ENCODE data around the gene AMIGO1. TPM values are rescaled to one million over a fixed set of nuclear protein-coding genes. Genes with fewer than 3 reads are reported as not detected.
A peak's percentile ranks its signal among the peaks of the same experiment; 100 is the strongest.

The AMIGO1 gene
- total RNA-seq, 4 donors from 2014 or later = 1.0 to 10.1 (median 3.8) TPM

GRCh38 chr1:109466452-109467300 is 42.9 kb downstream of the AMIGO1 start, which contains the start of gene SYPL2:
SYPL2 (plus strand) TSS chr1:109466546; CDS start chr1:109466844, 298 bp downstream.
- Histone ChIP-seq H3K27ac (peak within 1 kb of the TSS; percentile 82 to 83), H3K27me3 (no peaks in the 10 kb centered on the region), H3K4me3 (peak within 1 kb of the TSS; percentile 47 to 50), H3K4me1 (no peaks in the 10 kb centered on the region), H3K36me3 (no peaks in the 10 kb centered on the region), H3K9me3 (no peaks in the 10 kb centered on the region)
- peak in 1 of 2 donors; percentile 37 for TF ChIP-seq POLR2A (IDR thresholded peaks at IDR 0.05)
- TF ChIP-seq, protein P1, sequence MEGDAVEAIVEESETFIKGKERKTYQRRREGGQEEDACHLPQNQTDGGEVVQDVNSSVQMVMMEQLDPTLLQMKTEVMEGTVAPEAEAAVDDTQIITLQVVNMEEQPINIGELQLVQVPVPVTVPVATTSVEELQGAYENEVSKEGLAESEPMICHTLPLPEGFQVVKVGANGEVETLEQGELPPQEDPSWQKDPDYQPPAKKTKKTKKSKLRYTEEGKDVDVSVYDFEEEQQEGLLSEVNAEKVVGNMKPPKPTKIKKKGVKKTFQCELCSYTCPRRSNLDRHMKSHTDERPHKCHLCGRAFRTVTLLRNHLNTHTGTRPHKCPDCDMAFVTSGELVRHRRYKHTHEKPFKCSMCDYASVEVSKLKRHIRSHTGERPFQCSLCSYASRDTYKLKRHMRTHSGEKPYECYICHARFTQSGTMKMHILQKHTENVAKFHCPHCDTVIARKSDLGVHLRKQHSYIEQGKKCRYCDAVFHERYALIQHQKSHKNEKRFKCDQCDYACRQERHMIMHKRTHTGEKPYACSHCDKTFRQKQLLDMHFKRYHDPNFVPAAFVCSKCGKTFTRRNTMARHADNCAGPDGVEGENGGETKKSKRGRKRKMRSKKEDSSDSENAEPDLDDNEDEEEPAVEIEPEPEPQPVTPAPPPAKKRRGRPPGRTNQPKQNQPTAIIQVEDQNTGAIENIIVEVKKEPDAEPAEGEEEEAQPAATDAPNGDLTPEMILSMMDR (IDR thresholded peaks at IDR 0.05) = no peak
- intact Hi-C loops (cut with DNase I; ENCODE audit: low total_unique reads) = no loop called here
- DNase-seq = peak; percentile 67 to 71

DNA sequence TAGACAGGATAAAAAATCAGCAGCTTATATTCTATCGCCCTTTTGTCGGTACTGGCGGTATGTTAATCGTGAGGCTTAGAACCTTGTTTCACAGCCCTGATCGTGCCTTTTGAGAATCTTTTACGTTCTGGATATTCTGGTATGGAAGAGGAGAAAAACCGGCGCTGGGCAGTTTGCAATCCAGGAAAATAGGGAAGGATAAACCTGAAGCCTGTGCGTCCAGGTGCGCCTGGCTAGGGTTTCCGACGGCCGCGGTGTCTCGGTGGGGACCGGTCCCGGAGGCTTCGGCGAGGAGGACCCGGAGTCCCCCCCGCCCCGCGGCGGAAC is 43.4 kb downstream of the AMIGO1 start:
- Histone ChIP-seq H3K4me3 (peak overlapping the region; percentile 47 to 50), H3K27ac (peak overlapping the region; percentile 82 to 83), H3K4me1 (no peaks in the 10 kb centered on the region), H3K36me3 (no peaks in the 10 kb centered on the region), H3K27me3 (no peaks in the 10 kb centered on the region), H3K9me3 (no peaks in the 10 kb centered on the region)
- TF ChIP-seq, protein P1 (IDR thresholded peaks at IDR 0.05) = no peak
- TF ChIP-seq POLR2A (IDR thresholded peaks at IDR 0.05) = no peak
- DNase-seq = no peak
- intact Hi-C loops (cut with DNase I; ENCODE audit: low total_unique reads) = no loop called here

DNA sequence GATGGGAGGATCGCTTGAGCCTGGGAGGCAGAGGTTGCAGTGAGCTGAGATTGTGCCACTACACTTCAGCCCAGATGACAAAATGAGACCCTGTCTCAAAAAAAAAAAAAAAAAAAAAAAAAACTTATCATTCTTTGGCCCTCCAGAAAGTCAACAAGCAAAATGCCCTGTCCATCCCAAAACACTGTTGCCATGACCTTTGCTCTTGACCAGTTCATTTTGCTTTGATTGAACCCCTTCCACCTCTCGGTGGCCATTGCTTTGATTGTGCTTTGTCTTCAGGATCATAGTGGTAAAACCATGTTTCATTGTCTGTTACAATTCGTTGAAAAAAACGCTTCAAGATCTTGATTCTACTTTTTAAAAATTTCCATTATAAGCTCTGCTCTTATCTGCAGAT is 51.7 kb downstream of the AMIGO1 start:
- Histone ChIP-seq H3K27ac (no peak overlapping the region), H3K36me3 (no peaks in the 10 kb centered on the region), H3K4me1 (no peaks in the 10 kb centered on the region), H3K4me3 (no peak overlapping the region), H3K9me3 (no peaks in the 10 kb centered on the region), H3K27me3 (no peaks in the 10 kb centered on the region)
- TF ChIP-seq, protein P1 (IDR thresholded peaks at IDR 0.05) = no peak
- no peak for TF ChIP-seq POLR2A (IDR thresholded peaks at IDR 0.05)
- intact Hi-C loops (cut with DNase I; ENCODE audit: low total_unique reads) = no loop called here
- no peak for DNase-seq

GRCh38 chr1:109454497-109455133 is 54.9 kb downstream of the AMIGO1 start:
- no peak for DNase-seq
- Histone ChIP-seq H3K27me3 (no peaks in the 10 kb centered on the region), H3K9me3 (no peaks in the 10 kb centered on the region), H3K4me3 (no peak overlapping the region), H3K27ac (no peak overlapping the region), H3K4me1 (no peaks in the 10 kb centered on the region), H3K36me3 (no peaks in the 10 kb centered on the region)
- no peak for TF ChIP-seq POLR2A (IDR thresholded peaks at IDR 0.05)
- TF ChIP-seq, protein P1 (IDR thresholded peaks at IDR 0.05) = no peak
- intact Hi-C loops (cut with DNase I; ENCODE audit: low total_unique reads) = no loop called here

Other genes with a start within 250 kb of the AMIGO1 start
- gene PSRC1, start 226.6 kb downstream of the AMIGO1 start, total RNA-seq = 10 to 100 TPM in 1 of 4 donors, 1 to 10 TPM in 3; 3.8 to 11.4 (median 7.5) TPM
- under 1 TPM in 1 of 4 donors, not detected in 3; 0.76 TPM for gene MYBPHL, start 202.7 kb downstream of the AMIGO1 start, total RNA-seq
- 10 to 100 TPM; 20.2 to 43.4 (median 27.9) TPM for gene SORT1, start 111.8 kb downstream of the AMIGO1 start, total RNA-seq
- 10 to 100 TPM; 12.6 to 65.8 (median 40.7) TPM for gene PSMA5, start 83.3 kb downstream of the AMIGO1 start, total RNA-seq
- 1 to 10 TPM in 3 of 4 donors, under 1 TPM in 1; 0.48 to 5.9 (median 2.3) TPM for gene SYPL2, start 43.2 kb downstream of the AMIGO1 start, total RNA-seq
- gene ATXN7L2, start 25.8 kb downstream of the AMIGO1 start, total RNA-seq = 1 to 10 TPM; 4.1 to 6.7 (median 4.7) TPM
- 10 to 100 TPM in 1 of 4 donors, 1 to 10 TPM in 3; 1.8 to 11.0 (median 8.4) TPM for gene CYB561D1, start 15.6 kb downstream of the AMIGO1 start, total RNA-seq
- gene GPR61, start 30.1 kb upstream of the AMIGO1 start, total RNA-seq = under 1 TPM in 1 of 4 donors, not detected in 3; 0.41 TPM
- 10 to 100 TPM in 1 of 4 donors, 1 to 10 TPM in 3; 2.3 to 20.0 (median 5.8) TPM for gene GNAI3, start 38.9 kb upstream of the AMIGO1 start, total RNA-seq
- gene GNAT2, start 109.9 kb upstream of the AMIGO1 start, total RNA-seq = not detected
- gene AMPD2, start 110.1 kb upstream of the AMIGO1 start, total RNA-seq = 10 to 100 TPM; 30.9 to 91.2 (median 73.2) TPM
- 10 to 100 TPM in 3 of 4 donors, 1 to 10 TPM in 1; 7.6 to 43.5 (median 20.7) TPM for gene GSTM4, start 146.4 kb upstream of the AMIGO1 start, total RNA-seq
- gene GSTM2, start 158.3 kb upstream of the AMIGO1 start, total RNA-seq = 100 to 1,000 TPM in 1 of 4 donors, 10 to 100 TPM in 3; 32.1 to 154 (median 72.1) TPM
- gene GSTM1, start 178.1 kb upstream of the AMIGO1 start, total RNA-seq = 1 to 10 TPM in 1 of 4 donors, not detected in 3; 9.4 TPM
- gene GSTM5, start 202.5 kb upstream of the AMIGO1 start, total RNA-seq = 10 to 100 TPM in 3 of 4 donors, under 1 TPM in 1; 0.51 to 24.8 (median 22.3) TPM
- 100 to 1,000 TPM in 1 of 4 donors, 10 to 100 TPM in 3; 39.1 to 104 (median 61.0) TPM for gene GSTM3, start 231.3 kb upstream of the AMIGO1 start, total RNA-seq